PC-9 (cell line): ENCODE data around the gene GUCY2F. TPM values are rescaled to one million over a fixed set of nuclear protein-coding genes. Genes with fewer than 3 reads are reported as not detected.
A peak's percentile ranks its signal among the peaks of the same experiment; 100 is the strongest.

ENCODE experiments used
- BruUV-seq: library from RNA; stranded (reverse); fragments of 400-500 nt; replicated peaks from 2 replicates; lab custom pipeline; 2021; lab: Mats Ljungman, UMichigan
- CTCF ChIA-PET: fragments of 300-600 bp; sonication (Branson Sonifier 250); formaldehyde crosslinking; loops from one replicate; lab custom pipeline; 2022; ENCODE audit warnings: antibody characterized with exemption; lab: Charles Lee
- POLR2A ChIA-PET: fragments of 300-600 bp; sonication (Branson Sonifier 250); formaldehyde crosslinking; loops from one replicate; lab custom pipeline; 2022; ENCODE audit warnings: antibody characterized with exemption; ENCODE audit not compliant: unreplicated experiment; lab: Charles Lee
- DNase-seq, 2 experiments: peaks; one replicate each; pipeline versions ENCODE4 v3.0.0 to v3.0.0-alpha.2; 2015 to 2022; ENCODE audit warnings: mixed read lengths in 1 of 2
- H2AFZ ChIP-seq: fragments of 200-600 bp; sonication (generic); 2 replicates; pipeline ENCODE4 v1.8.1; 2017; ENCODE audit warnings: antibody characterized with exemption
- H3F3A ChIP-seq: fragments of 200-600 bp; sonication (generic); 2 replicates; pipeline ENCODE4 v1.8.1; 2017; ENCODE audit warnings: antibody characterized with exemption, mild to moderate bottlenecking, low read depth; ENCODE audit not compliant: insufficient read depth
- H3K27ac ChIP-seq: fragments of 200-600 bp; sonication (generic); 2 replicates; pipeline ENCODE4 v1.6.1; 2016; ENCODE audit warnings: mixed run types
- H3K27me3 ChIP-seq: fragments of 200-600 bp; sonication (generic); 2 replicates; pipeline ENCODE4 v1.6.1; 2016; ENCODE audit warnings: low read depth, mixed run types; ENCODE audit not compliant: insufficient read depth
- H3K36me3 ChIP-seq: fragments of 200-600 bp; sonication (generic); 2 replicates; pipeline ENCODE4 v1.6.1; 2016; ENCODE audit warnings: low read depth, mixed run types
- H3K4me1 ChIP-seq: fragments of 200-600 bp; sonication (generic); replicated peaks from 2 replicates; pipeline ENCODE4 v1.6.1; 2016; ENCODE audit warnings: mixed run types; ENCODE audit not compliant: insufficient read depth
- H3K4me2 ChIP-seq: fragments of 200-600 bp; sonication (generic); 2 replicates; pipeline ENCODE4 v1.6.1; 2017; ENCODE audit warnings: mixed run types
- H3K4me3 ChIP-seq: fragments of 200-600 bp; sonication (generic); 2 replicates; pipeline ENCODE4 v1.6.1; 2016; ENCODE audit warnings: mixed run types
- H3K79me2 ChIP-seq: fragments of 200-600 bp; sonication (generic); 2 replicates; pipeline ENCODE4 v1.6.1; 2017; ENCODE audit warnings: low read depth, mixed run types
- H3K9me2 ChIP-seq: fragments of 200-600 bp; sonication (generic); 2 replicates; pipeline ENCODE4 v1.8.1; 2017; ENCODE audit warnings: mild to moderate bottlenecking; ENCODE audit not compliant: insufficient read depth
- H3K9me3 ChIP-seq: fragments of 200-600 bp; sonication (generic); 2 replicates; pipeline ENCODE4 v1.8.1; 2016; ENCODE audit warnings: low read depth; ENCODE audit not compliant: insufficient read depth
- H4K20me1 ChIP-seq: fragments of 200-600 bp; sonication (generic); 2 replicates; pipeline ENCODE4 v1.8.1; 2017; ENCODE audit not compliant: insufficient read depth
- EZH2 ChIP-seq: fragments of 200-600 bp; sonication (generic); IDR thresholded peaks from 2 replicates; pipeline ENCODE4 v1.8.0; 2017; ENCODE audit warnings: antibody characterized with exemption, low read depth
- intact Hi-C: fragments of 100-400 bp; cut with micrococcal nuclease; formaldehyde crosslinking; loops from one replicate; pipeline ENCODE4 v1.10.0; 2022; ENCODE audit not compliant: unreplicated experiment
- total RNA-seq: library from RNA; stranded (reverse); gene quantifications from 2 replicates; pipeline ENCODE4 v1.2.3, GENCODE V29; 2021
- TF ChIP-seq, protein P1 (sequence below): fragments of 200-600 bp; sonication (generic); conservative IDR thresholded peaks from 2 replicates; pipeline ENCODE4 v1.6.1; 2017; ENCODE audit warnings: mixed run types, antibody characterized with exemption, mild to moderate bottlenecking, moderate library complexity

Gene GUCY2F
- total RNA-seq, 1 experiment from 2014 or later = not detected

DNA sequence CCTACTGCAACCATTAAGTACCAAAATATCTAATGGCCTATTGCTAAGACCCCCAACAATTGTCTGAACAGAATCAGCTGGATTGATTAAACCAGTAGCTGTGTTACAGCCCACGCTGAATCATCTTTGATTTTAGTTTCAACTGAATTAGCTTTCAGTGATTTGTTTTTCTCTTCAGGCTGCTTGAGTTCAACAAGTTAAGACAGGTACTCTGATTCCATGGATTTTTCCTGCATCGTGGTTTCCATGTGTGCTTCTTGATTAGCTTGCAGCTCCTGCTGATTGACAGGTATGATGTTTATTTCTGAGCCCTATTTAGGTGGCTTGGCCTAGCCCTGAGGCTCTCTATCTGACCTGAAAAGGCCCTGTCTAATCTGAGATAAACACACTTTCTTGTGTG lies 91.3 kb downstream of the GUCY2F start:
- Histone ChIP-seq H3K36me3 (no peaks in the 10 kb centered on the region), H3K9me2 (no peaks in the 10 kb centered on the region), H3K4me2 (no peak overlapping the region), H3K27me3 (peaks cover 11% of the 10 kb centered on the region; the same call in 1 of the 2 replicates), H3K4me1 (no peaks in the 10 kb centered on the region), H3K9me3 (no peaks in the 10 kb centered on the region), H3F3A (no peaks in the 10 kb centered on the region), H3K4me3 (no peak overlapping the region), H4K20me1 (no peaks in the 10 kb centered on the region), H3K27ac (no peak overlapping the region), H3K79me2 (no peaks in the 10 kb centered on the region), H2AFZ (no peak overlapping the region)
- TF ChIP-seq, protein P1, sequence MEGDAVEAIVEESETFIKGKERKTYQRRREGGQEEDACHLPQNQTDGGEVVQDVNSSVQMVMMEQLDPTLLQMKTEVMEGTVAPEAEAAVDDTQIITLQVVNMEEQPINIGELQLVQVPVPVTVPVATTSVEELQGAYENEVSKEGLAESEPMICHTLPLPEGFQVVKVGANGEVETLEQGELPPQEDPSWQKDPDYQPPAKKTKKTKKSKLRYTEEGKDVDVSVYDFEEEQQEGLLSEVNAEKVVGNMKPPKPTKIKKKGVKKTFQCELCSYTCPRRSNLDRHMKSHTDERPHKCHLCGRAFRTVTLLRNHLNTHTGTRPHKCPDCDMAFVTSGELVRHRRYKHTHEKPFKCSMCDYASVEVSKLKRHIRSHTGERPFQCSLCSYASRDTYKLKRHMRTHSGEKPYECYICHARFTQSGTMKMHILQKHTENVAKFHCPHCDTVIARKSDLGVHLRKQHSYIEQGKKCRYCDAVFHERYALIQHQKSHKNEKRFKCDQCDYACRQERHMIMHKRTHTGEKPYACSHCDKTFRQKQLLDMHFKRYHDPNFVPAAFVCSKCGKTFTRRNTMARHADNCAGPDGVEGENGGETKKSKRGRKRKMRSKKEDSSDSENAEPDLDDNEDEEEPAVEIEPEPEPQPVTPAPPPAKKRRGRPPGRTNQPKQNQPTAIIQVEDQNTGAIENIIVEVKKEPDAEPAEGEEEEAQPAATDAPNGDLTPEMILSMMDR = no peak
- TF ChIP-seq EZH2 = no peak
- ChIA-PET CTCF (no interaction called here), POLR2A (no interaction called here)
- intact Hi-C loops = no loop called here
- DNase-seq = no peak
- no TSS peak for BruUV-seq

DNA sequence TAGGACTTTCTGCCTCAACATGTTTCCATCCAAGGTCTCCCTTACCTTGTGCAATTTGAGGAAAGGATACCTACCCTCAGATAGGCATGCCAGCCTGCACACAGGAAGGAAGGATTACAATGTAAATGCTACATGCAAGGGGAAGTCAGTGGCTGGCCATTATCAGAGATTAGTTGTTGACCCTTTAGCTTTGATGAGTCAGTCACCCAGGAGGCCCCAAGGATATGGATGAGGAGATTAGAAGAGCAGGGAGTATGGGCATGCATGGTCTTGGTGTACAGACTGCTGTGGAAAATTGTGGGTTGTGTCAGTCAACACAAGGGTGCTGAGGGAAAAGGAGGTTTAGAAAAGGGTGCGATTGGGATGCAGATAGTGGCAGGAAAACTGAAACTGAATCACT lies 92.0 kb downstream of the GUCY2F start:
- H3K36me3 ChIP-seq = no peaks in the 10 kb centered on the region
- H3K4me3 ChIP-seq = no peak overlapping the region
- H3K4me1 ChIP-seq = no peaks in the 10 kb centered on the region
- ChIA-PET POLR2A (no interaction called here), CTCF (no interaction called here)
- no peak for DNase-seq
- H4K20me1 ChIP-seq = no peaks in the 10 kb centered on the region
- no peak overlapping the region for H3K4me2 ChIP-seq
- H3K9me3 ChIP-seq = no peaks in the 10 kb centered on the region
- BruUV-seq = no TSS peak
- peaks cover 11% of the 10 kb centered on the region; the same call in 1 of the 2 replicates for H3K27me3 ChIP-seq
- no peak overlapping the region for H2AFZ ChIP-seq
- no peaks in the 10 kb centered on the region for H3K79me2 ChIP-seq
- no peak for TF ChIP-seq EZH2
- TF ChIP-seq, protein P1 = no peak
- no peak overlapping the region for H3K27ac ChIP-seq
- intact Hi-C loops = loop anchor here (10.0 kb wide), 1 partner anchor 695 kb away; no protein-coding TSS in a partner anchor
- no peaks in the 10 kb centered on the region for H3F3A ChIP-seq
- H3K9me2 ChIP-seq = no peaks in the 10 kb centered on the region

DNA sequence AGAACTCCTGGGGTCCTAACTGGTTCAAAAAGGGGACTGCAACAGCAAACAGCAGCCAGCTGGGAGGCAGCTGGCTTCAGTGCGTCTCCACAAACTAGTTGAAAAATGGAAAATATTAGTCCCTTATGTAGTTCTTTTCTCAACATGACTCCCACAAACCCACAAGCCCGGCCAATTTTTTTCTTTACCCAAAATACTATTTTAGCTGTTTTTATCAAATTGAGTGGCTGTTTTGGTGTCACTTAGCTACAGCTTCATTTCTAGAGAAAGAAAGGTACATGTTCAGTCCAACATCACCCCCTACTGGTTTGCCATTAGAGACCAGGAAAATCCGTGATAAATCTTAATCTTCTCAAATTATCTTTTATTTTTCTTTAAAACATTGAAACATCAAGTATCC lies 97.2 kb downstream of the GUCY2F start:
- H3K4me2 ChIP-seq = no peak overlapping the region
- POLR2A ChIA-PET = no interaction called here
- H2AFZ ChIP-seq = no peak overlapping the region
- no peaks in the 10 kb centered on the region for H3K79me2 ChIP-seq
- H3K27me3 ChIP-seq = peaks cover 6% of the 10 kb centered on the region; the same call in 1 of the 2 replicates
- no peak for DNase-seq
- CTCF ChIA-PET = interaction anchor here (0.7 to 1.2 kb wide), 2 partner anchors 686 to 1185 kb away, joined by 4 to 5 read pairs; no protein-coding TSS in a partner anchor
- BruUV-seq = no TSS peak
- no peaks in the 10 kb centered on the region for H3K4me1 ChIP-seq
- H3K36me3 ChIP-seq = no peaks in the 10 kb centered on the region
- intact Hi-C loops = loop anchor here (10.0 kb wide), 1 partner anchor 690 kb away; no protein-coding TSS in a partner anchor
- H3K9me3 ChIP-seq = no peaks in the 10 kb centered on the region
- no peak overlapping the region for H3K27ac ChIP-seq
- no peaks in the 10 kb centered on the region for H3F3A ChIP-seq
- H4K20me1 ChIP-seq = no peaks in the 10 kb centered on the region
- H3K9me2 ChIP-seq = no peaks in the 10 kb centered on the region
- TF ChIP-seq EZH2 = no peak
- TF ChIP-seq, protein P1 = peak; percentile 69
- H3K4me3 ChIP-seq = no peak overlapping the region
